HEK293 (cell line): Measurements from ENCODE around the gene STK10.

Experiments used
- BCL11B ChIP-seq: fragments of 450-650 bp; formaldehyde crosslinking; IDR thresholded peaks from 2 replicates; pipeline ENCODE4 v1.5.1; 2016; ENCODE audit warnings: low read depth, missing biosample characterization, missing genetic modification characterization
- GLIS2 ChIP-seq: fragments of 450-650 bp; formaldehyde crosslinking; IDR thresholded peaks from 2 replicates; pipeline ENCODE4 v1.5.1; 2016; ENCODE audit warnings: missing biosample characterization, missing genetic modification characterization
- KLF1 ChIP-seq: fragments of 450-650 bp; formaldehyde crosslinking; IDR thresholded peaks from 2 replicates; pipeline ENCODE4 v1.5.1; 2016; ENCODE audit warnings: missing biosample characterization, missing genetic modification characterization
- KLF8 ChIP-seq: fragments of 450-650 bp; formaldehyde crosslinking; IDR thresholded peaks from 2 replicates; pipeline ENCODE4 v1.5.1; 2016; ENCODE audit warnings: missing biosample characterization, missing genetic modification characterization
- OVOL3 ChIP-seq: fragments of 450-650 bp; formaldehyde crosslinking; IDR thresholded peaks from 2 replicates; pipeline ENCODE4 v1.5.1; 2016; ENCODE audit warnings: missing biosample characterization, missing genetic modification characterization
- REST ChIP-seq: fragments of 450-650 bp; formaldehyde crosslinking; IDR thresholded peaks from 2 replicates; pipeline ENCODE4 v1.5.1; 2016; ENCODE audit warnings: missing biosample characterization, missing genetic modification characterization
- SP3 ChIP-seq: fragments of 450-650 bp; formaldehyde crosslinking; IDR thresholded peaks from 2 replicates; pipeline ENCODE4 v1.5.1; 2016; ENCODE audit warnings: missing biosample characterization, missing genetic modification characterization
- ZBTB20 ChIP-seq: fragments of 450-650 bp; formaldehyde crosslinking; IDR thresholded peaks from 2 replicates; pipeline ENCODE4 v1.5.1; 2016; ENCODE audit warnings: missing biosample characterization, missing genetic modification characterization
- ZBTB48 ChIP-seq: fragments of 450-650 bp; formaldehyde crosslinking; IDR thresholded peaks from 2 replicates; pipeline ENCODE4 v1.5.1; 2016; ENCODE audit warnings: missing biosample characterization, missing genetic modification characterization
- ZEB2 ChIP-seq: fragments of 450-650 bp; formaldehyde crosslinking; IDR thresholded peaks from 2 replicates; pipeline ENCODE4 v1.5.1; 2016; ENCODE audit warnings: missing biosample characterization, missing genetic modification characterization
- ZNF138 ChIP-seq: fragments of 450-650 bp; formaldehyde crosslinking; IDR thresholded peaks from 2 replicates; pipeline ENCODE4 v1.5.1; 2016; ENCODE audit warnings: missing biosample characterization, missing genetic modification characterization, borderline replicate concordance
- ZNF16 ChIP-seq: fragments of 450-650 bp; formaldehyde crosslinking; IDR thresholded peaks from 2 replicates; pipeline ENCODE4 v1.5.1; 2016; ENCODE audit warnings: low read depth, missing biosample characterization, missing genetic modification characterization
- ZNF169 ChIP-seq: fragments of 450-650 bp; formaldehyde crosslinking; IDR thresholded peaks from 2 replicates; pipeline ENCODE4 v1.5.1; 2016; ENCODE audit warnings: missing biosample characterization, missing genetic modification characterization
- ZNF174 ChIP-seq: fragments of 450-650 bp; formaldehyde crosslinking; IDR thresholded peaks from 2 replicates; pipeline ENCODE4 v1.5.0; 2017; ENCODE audit warnings: missing biosample characterization, mild to moderate bottlenecking, missing genetic modification characterization
- ZNF202 ChIP-seq: fragments of 450-650 bp; formaldehyde crosslinking; IDR thresholded peaks from 2 replicates; pipeline ENCODE4 v1.5.1; 2016; ENCODE audit warnings: missing biosample characterization, missing genetic modification characterization, borderline replicate concordance
- ZNF223 ChIP-seq: fragments of 450-650 bp; formaldehyde crosslinking; IDR thresholded peaks from 2 replicates; pipeline ENCODE4 v1.5.1; 2016; ENCODE audit warnings: missing biosample characterization, missing genetic modification characterization
- ZNF335 ChIP-seq: fragments of 450-650 bp; formaldehyde crosslinking; conservative IDR thresholded peaks from 2 replicates; pipeline ENCODE4 v1.5.1; 2016; ENCODE audit warnings: missing biosample characterization, missing genetic modification characterization
- ZNF341 ChIP-seq: fragments of 450-650 bp; formaldehyde crosslinking; IDR thresholded peaks from 2 replicates; pipeline ENCODE4; 2016; ENCODE audit warnings: low read depth, missing biosample characterization, missing genetic modification characterization
- ZNF404 ChIP-seq: fragments of 450-650 bp; formaldehyde crosslinking; IDR thresholded peaks from 2 replicates; pipeline ENCODE4 v1.5.1; 2017; ENCODE audit warnings: missing biosample characterization, missing genetic modification characterization
- ZNF426 ChIP-seq: fragments of 450-650 bp; formaldehyde crosslinking; IDR thresholded peaks from 2 replicates; pipeline ENCODE4 v1.5.1; 2017; ENCODE audit warnings: missing biosample characterization, missing genetic modification characterization, mild to moderate bottlenecking, inconsistent platforms, moderate library complexity
- ZNF510 ChIP-seq: fragments of 450-650 bp; formaldehyde crosslinking; IDR thresholded peaks from 2 replicates; pipeline ENCODE4 v1.5.1; 2018; ENCODE audit warnings: mild to moderate bottlenecking, missing genetic modification characterization, missing biosample characterization; ENCODE audit not compliant: insufficient replicate concordance
- ZNF629 ChIP-seq: fragments of 450-650 bp; formaldehyde crosslinking; IDR thresholded peaks from 2 replicates; pipeline ENCODE4 v1.5.1; 2017; ENCODE audit warnings: missing biosample characterization, missing genetic modification characterization
- ZNF664 ChIP-seq: fragments of 450-650 bp; formaldehyde crosslinking; IDR thresholded peaks from 2 replicates; pipeline ENCODE4 v1.5.1; 2016; ENCODE audit warnings: missing biosample characterization, missing genetic modification characterization
- ZNF692 ChIP-seq: fragments of 450-650 bp; formaldehyde crosslinking; IDR thresholded peaks from 2 replicates; pipeline ENCODE4 v1.5.1; 2016; ENCODE audit warnings: missing biosample characterization, missing genetic modification characterization
- ZNF701 ChIP-seq: fragments of 450-650 bp; formaldehyde crosslinking; IDR thresholded peaks from 2 replicates; pipeline ENCODE4 v1.5.1; 2016; ENCODE audit warnings: missing biosample characterization, missing genetic modification characterization
- ZNF707 ChIP-seq: fragments of 450-650 bp; formaldehyde crosslinking; IDR thresholded peaks from 2 replicates; pipeline ENCODE4 v1.5.1; 2016; ENCODE audit warnings: missing biosample characterization, missing genetic modification characterization
- ZNF76 ChIP-seq: fragments of 450-650 bp; formaldehyde crosslinking; IDR thresholded peaks from 2 replicates; pipeline ENCODE4; 2016; ENCODE audit warnings: low read depth, missing biosample characterization, missing genetic modification characterization, borderline replicate concordance
- ZNF776 ChIP-seq: fragments of 450-650 bp; formaldehyde crosslinking; IDR thresholded peaks from 2 replicates; pipeline ENCODE4 v1.5.0; 2017; ENCODE audit warnings: missing biosample characterization, missing genetic modification characterization, borderline replicate concordance
- ZXDB ChIP-seq: fragments of 450-650 bp; formaldehyde crosslinking; IDR thresholded peaks from 2 replicates; pipeline ENCODE4 v1.5.1; 2016; ENCODE audit warnings: missing biosample characterization, missing genetic modification characterization
- TF ChIP-seq, protein P1 (sequence below): fragments of 450-650 bp; IDR thresholded peaks from 2 replicates; pipeline ENCODE4 v1.5.1; 2018; ENCODE audit warnings: missing biosample characterization, mild to moderate bottlenecking, missing genetic modification characterization
- TF ChIP-seq, protein P2 (sequence below): fragments of 450-650 bp; formaldehyde crosslinking; IDR thresholded peaks from 2 replicates; pipeline ENCODE4 v1.5.1; 2016; ENCODE audit warnings: missing biosample characterization, missing genetic modification characterization

The STK10 gene

GRCh38 chr5:172188033-172188892 is at the start of gene STK10 (continued):
- TF ChIP-seq SP3 (tag by site-specific recombination): peak; percentile 86
- TF ChIP-seq, protein P1, sequence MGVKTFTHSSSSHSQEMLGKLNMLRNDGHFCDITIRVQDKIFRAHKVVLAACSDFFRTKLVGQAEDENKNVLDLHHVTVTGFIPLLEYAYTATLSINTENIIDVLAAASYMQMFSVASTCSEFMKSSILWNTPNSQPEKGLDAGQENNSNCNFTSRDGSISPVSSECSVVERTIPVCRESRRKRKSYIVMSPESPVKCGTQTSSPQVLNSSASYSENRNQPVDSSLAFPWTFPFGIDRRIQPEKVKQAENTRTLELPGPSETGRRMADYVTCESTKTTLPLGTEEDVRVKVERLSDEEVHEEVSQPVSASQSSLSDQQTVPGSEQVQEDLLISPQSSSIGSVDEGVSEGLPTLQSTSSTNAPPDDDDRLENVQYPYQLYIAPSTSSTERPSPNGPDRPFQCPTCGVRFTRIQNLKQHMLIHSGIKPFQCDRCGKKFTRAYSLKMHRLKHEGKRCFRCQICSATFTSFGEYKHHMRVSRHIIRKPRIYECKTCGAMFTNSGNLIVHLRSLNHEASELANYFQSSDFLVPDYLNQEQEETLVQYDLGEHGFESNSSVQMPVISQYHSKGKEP (tag by site-specific recombination): 0 out of 2 replicates have a peak, but pooled peaks have one; percentile 29
- TF ChIP-seq KLF8 (tag by site-specific recombination): peak; percentile 72; the same call in 1 of the 2 replicates
- peak; percentile 57 for TF ChIP-seq ZNF629
- TF ChIP-seq ZNF426: no peak
- no peak for TF ChIP-seq ZNF701 (tag by site-specific recombination)
- TF ChIP-seq ZNF335: peak; percentile 99
- peak; percentile 68 for TF ChIP-seq ZNF76
- TF ChIP-seq OVOL3: 0 out of 2 replicates have a peak, but pooled peaks have one; percentile 13
- no peak for TF ChIP-seq ZNF169 (tag by site-specific recombination)
- peak; percentile 19; the same call in 1 of the 2 replicates for TF ChIP-seq KLF1 (tag by site-specific recombination)
- no peak for TF ChIP-seq ZNF510
- TF ChIP-seq ZNF692 (tag by site-specific recombination): peak; percentile 92
- TF ChIP-seq ZBTB20 (tag by site-specific recombination): peak; percentile 56; the same call in 1 of the 2 replicates
- no peak for TF ChIP-seq ZNF138 (tag by site-specific recombination)
- TF ChIP-seq ZNF341 (tag by site-specific recombination): peak; percentile 100
- TF ChIP-seq REST (tag by site-specific recombination): peak; percentile 26; the same call in 1 of the 2 replicates
- TF ChIP-seq, protein P2, sequence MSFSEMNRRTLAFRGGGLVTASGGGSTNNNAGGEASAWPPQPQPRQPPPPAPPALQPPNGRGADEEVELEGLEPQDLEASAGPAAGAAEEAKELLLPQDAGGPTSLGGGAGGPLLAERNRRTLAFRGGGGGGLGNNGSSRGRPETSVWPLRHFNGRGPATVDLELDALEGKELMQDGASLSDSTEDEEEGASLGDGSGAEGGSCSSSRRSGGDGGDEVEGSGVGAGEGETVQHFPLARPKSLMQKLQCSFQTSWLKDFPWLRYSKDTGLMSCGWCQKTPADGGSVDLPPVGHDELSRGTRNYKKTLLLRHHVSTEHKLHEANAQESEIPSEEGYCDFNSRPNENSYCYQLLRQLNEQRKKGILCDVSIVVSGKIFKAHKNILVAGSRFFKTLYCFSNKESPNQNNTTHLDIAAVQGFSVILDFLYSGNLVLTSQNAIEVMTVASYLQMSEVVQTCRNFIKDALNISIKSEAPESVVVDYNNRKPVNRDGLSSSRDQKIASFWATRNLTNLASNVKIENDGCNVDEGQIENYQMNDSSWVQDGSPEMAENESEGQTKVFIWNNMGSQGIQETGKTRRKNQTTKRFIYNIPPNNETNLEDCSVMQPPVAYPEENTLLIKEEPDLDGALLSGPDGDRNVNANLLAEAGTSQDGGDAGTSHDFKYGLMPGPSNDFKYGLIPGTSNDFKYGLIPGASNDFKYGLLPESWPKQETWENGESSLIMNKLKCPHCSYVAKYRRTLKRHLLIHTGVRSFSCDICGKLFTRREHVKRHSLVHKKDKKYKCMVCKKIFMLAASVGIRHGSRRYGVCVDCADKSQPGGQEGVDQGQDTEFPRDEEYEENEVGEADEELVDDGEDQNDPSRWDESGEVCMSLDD (tag by site-specific recombination): peak; percentile 98
- no peak for TF ChIP-seq ZNF776 (tag by site-specific recombination)
- TF ChIP-seq ZBTB48: peak; percentile 80; the same call in 1 of the 2 replicates
- TF ChIP-seq ZNF223 (tag by site-specific recombination): peak; percentile 100
- peak; percentile 89 for TF ChIP-seq ZNF202 (tag by site-specific recombination)
- TF ChIP-seq GLIS2 (tag by site-specific recombination): peak; percentile 85
- TF ChIP-seq ZXDB (tag by site-specific recombination): peak; percentile 97
- TF ChIP-seq ZNF174: no peak
- no peak for TF ChIP-seq ZNF707
- TF ChIP-seq ZNF664 (tag by site-specific recombination): peak; percentile 46; the same call in 1 of the 2 replicates
- peak; percentile 71; the same call in 1 of the 2 replicates for TF ChIP-seq BCL11B (tag by site-specific recombination)
- no peak for TF ChIP-seq ZNF404 (tag by site-specific recombination)
- no peak for TF ChIP-seq ZNF16 (tag by site-specific recombination)
- TF ChIP-seq ZEB2 (tag by site-specific recombination): peak; percentile 94
